Neural cell (in vitro differentiated cells): ENCODE data around the gene MSI2.

Source experiments
- CTCF ChIP-seq: fragments of 450-650 bp; IDR thresholded peaks from 2 replicates; pipeline ENCODE4 v1.5.1; 2014; ENCODE audit warnings: antibody characterized with exemption, mild to moderate bottlenecking, moderate library complexity; ENCODE audit not compliant: poor library complexity, severe bottlenecking
- EP300 ChIP-seq: fragments of 450-650 bp; conservative IDR thresholded peaks from 2 replicates; pipeline ENCODE4 v1.6.1; 2014; ENCODE audit warnings: antibody characterized with exemption, mild to moderate bottlenecking, moderate library complexity; ENCODE audit not compliant: poor library complexity, severe bottlenecking
- EZH2 ChIP-seq: fragments of 200-600, 300-800 bp; shearing (Covaris generic), sonication (generic); IDR thresholded peaks from 2 replicates; pipeline ENCODE4 v1.6.1; 2014; ENCODE audit warnings: antibody characterized with exemption, low read length, borderline replicate concordance, mild to moderate bottlenecking; ENCODE audit not compliant: insufficient read depth, poor library complexity, severe bottlenecking
- MXI1 ChIP-seq: fragments of 450-650 bp; conservative IDR thresholded peaks from 2 replicates; pipeline ENCODE4 v1.6.1; 2014; ENCODE audit warnings: antibody characterized with exemption, mild to moderate bottlenecking; ENCODE audit not compliant: poor library complexity, severe bottlenecking
- POLR2AphosphoS5 ChIP-seq: IDR thresholded peaks from 2 replicates; pipeline ENCODE4 v1.6.1; 2012
- RAD21 ChIP-seq: fragments of 450-650 bp; conservative IDR thresholded peaks from 2 replicates; pipeline ENCODE4 v1.6.1; 2014; ENCODE audit warnings: antibody characterized with exemption, mild to moderate bottlenecking, moderate library complexity
- SMC3 ChIP-seq: fragments of 450-650 bp; conservative IDR thresholded peaks from 2 replicates; pipeline ENCODE4 v1.6.1; 2014; ENCODE audit warnings: antibody characterized with exemption, mild to moderate bottlenecking, moderate library complexity; ENCODE audit not compliant: poor library complexity
- TAF1 ChIP-seq: IDR thresholded peaks from 2 replicates; pipeline ENCODE4 v1.6.1; 2012; ENCODE audit warnings: low read depth
- TF ChIP-seq, protein P1 (sequence below): IDR thresholded peaks from 2 replicates; pipeline ENCODE4 v1.6.1; 2012; ENCODE audit warnings: borderline replicate concordance

- TF ChIP-seq CTCF, result no peak
- TF ChIP-seq EZH2, result no peak
- TF ChIP-seq, protein P1, sequence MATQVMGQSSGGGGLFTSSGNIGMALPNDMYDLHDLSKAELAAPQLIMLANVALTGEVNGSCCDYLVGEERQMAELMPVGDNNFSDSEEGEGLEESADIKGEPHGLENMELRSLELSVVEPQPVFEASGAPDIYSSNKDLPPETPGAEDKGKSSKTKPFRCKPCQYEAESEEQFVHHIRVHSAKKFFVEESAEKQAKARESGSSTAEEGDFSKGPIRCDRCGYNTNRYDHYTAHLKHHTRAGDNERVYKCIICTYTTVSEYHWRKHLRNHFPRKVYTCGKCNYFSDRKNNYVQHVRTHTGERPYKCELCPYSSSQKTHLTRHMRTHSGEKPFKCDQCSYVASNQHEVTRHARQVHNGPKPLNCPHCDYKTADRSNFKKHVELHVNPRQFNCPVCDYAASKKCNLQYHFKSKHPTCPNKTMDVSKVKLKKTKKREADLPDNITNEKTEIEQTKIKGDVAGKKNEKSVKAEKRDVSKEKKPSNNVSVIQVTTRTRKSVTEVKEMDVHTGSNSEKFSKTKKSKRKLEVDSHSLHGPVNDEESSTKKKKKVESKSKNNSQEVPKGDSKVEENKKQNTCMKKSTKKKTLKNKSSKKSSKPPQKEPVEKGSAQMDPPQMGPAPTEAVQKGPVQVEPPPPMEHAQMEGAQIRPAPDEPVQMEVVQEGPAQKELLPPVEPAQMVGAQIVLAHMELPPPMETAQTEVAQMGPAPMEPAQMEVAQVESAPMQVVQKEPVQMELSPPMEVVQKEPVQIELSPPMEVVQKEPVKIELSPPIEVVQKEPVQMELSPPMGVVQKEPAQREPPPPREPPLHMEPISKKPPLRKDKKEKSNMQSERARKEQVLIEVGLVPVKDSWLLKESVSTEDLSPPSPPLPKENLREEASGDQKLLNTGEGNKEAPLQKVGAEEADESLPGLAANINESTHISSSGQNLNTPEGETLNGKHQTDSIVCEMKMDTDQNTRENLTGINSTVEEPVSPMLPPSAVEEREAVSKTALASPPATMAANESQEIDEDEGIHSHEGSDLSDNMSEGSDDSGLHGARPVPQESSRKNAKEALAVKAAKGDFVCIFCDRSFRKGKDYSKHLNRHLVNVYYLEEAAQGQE, result no peak
- TF ChIP-seq TAF1, result no peak
- TF ChIP-seq RAD21, result no peak
- no peak for TF ChIP-seq POLR2AphosphoS5
- no peak for TF ChIP-seq SMC3
- no peak for TF ChIP-seq MXI1
- no peak for TF ChIP-seq EP300
Observed at GRCh38 chr17:57283203-57283971, 27.1 kb downstream of the MSI2 start.
